ENCODE measurements around the gene LMF1. TPM values are rescaled to one million over a fixed set of nuclear protein-coding genes. Genes with fewer than 3 reads are reported as not detected.

LMF1 gene
- total RNA-seq, 6 donors from 2014 or later = 20.3 to 147 (median 28.2) TPM

- 67 to 68% methylated on average over 26 to 28 of the region's 41 CpGs for WGBS, 2 donors
- Histone ChIP-seq H3K4me3 (no peak overlapping the region), H3K9me3 (no peaks in the 10 kb centered on the region), H3K27me3 (no peaks in the 10 kb centered on the region), H3K4me1 (no peaks in the 10 kb centered on the region), H3K27ac (no peak overlapping the region), H3K36me3 (no peaks in the 10 kb centered on the region)
- ATAC-seq (ENCODE audit: low FRiP score in 2 of 2) (no peak), DNase-seq (peak in 1 of 2 donors; percentile 76)
- no peak for TF ChIP-seq EP300 (IDR thresholded peaks at IDR 0.05)
- no peak for TF ChIP-seq POLR2AphosphoS5 (IDR thresholded peaks at IDR 0.05)
- no peak for TF ChIP-seq POLR2A (IDR thresholded peaks at IDR 0.05)
- TF ChIP-seq, protein P1, sequence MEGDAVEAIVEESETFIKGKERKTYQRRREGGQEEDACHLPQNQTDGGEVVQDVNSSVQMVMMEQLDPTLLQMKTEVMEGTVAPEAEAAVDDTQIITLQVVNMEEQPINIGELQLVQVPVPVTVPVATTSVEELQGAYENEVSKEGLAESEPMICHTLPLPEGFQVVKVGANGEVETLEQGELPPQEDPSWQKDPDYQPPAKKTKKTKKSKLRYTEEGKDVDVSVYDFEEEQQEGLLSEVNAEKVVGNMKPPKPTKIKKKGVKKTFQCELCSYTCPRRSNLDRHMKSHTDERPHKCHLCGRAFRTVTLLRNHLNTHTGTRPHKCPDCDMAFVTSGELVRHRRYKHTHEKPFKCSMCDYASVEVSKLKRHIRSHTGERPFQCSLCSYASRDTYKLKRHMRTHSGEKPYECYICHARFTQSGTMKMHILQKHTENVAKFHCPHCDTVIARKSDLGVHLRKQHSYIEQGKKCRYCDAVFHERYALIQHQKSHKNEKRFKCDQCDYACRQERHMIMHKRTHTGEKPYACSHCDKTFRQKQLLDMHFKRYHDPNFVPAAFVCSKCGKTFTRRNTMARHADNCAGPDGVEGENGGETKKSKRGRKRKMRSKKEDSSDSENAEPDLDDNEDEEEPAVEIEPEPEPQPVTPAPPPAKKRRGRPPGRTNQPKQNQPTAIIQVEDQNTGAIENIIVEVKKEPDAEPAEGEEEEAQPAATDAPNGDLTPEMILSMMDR (IDR thresholded peaks at IDR 0.05) = no peak
Observed at GRCh38 chr16:1003391-1004347, 32.9 kb upstream of the LMF1 start.

GRCh38 chr16:1002399-1003166, 31.8 kb upstream of the LMF1 start:
- TF ChIP-seq POLR2AphosphoS5 (IDR thresholded peaks at IDR 0.05) (no peak), EP300 (IDR thresholded peaks at IDR 0.05) (no peak), POLR2A (IDR thresholded peaks at IDR 0.05) (no peak)
- TF ChIP-seq, protein P1 (IDR thresholded peaks at IDR 0.05) = no peak
- DNase-seq = peak in 1 of 2 donors; percentile 72
- H3K9me3 ChIP-seq = no peaks in the 10 kb centered on the region
- H3K27me3 ChIP-seq = no peaks in the 10 kb centered on the region
- H3K4me1 ChIP-seq = peaks cover 0 to 6% (median 6%) of the 10 kb centered on the region in 4 donors
- 83 to 90% methylated on average over 27 to 40 of the region's 46 CpGs for WGBS, 2 donors
- no peak overlapping the region for H3K4me3 ChIP-seq
- peak in 1 of 2 donors; percentile 31 for ATAC-seq (ENCODE audit: low FRiP score in 2 of 2)
- H3K27ac ChIP-seq = no peak overlapping the region
- H3K36me3 ChIP-seq = no peaks in the 10 kb centered on the region

DNA sequence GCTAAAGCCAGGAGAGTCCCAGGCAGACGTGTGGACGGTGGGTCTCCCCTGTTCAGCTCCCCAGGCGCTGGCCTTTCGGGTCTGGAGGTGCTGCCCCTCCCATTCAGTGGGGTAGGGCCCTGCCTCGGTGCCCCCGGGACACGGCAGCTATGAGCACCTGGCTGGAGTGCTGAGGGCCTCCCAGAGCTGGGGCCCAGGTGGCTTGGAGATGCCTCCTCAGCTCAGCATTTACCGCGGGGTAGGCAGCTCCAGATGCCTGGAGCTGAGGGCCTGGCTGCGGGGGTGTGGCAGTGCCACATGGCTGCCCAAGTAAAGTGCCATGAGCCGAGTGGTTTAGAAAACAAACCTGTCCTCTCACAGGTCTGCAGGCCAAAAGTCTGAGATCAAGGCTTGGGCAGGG, 30.3 kb upstream of the LMF1 start:
- Histone ChIP-seq H3K36me3 (no peaks in the 10 kb centered on the region), H3K27ac (no peak overlapping the region), H3K27me3 (no peaks in the 10 kb centered on the region), H3K4me1 (peaks cover 0 to 12% (median 9%) of the 10 kb centered on the region in 4 donors), H3K4me3 (no peak overlapping the region), H3K9me3 (no peaks in the 10 kb centered on the region)
- TF ChIP-seq EP300 (IDR thresholded peaks at IDR 0.05) (no peak), POLR2AphosphoS5 (IDR thresholded peaks at IDR 0.05) (no peak), POLR2A (IDR thresholded peaks at IDR 0.05) (no peak)
- TF ChIP-seq, protein P1 (IDR thresholded peaks at IDR 0.05) = no peak
- 91% methylated on average over 5 of the region's 11 CpGs; no CpG with 5 or more reads in 1 of the 2 donors for WGBS, 2 donors
- ATAC-seq (ENCODE audit: low FRiP score in 2 of 2) (no peak), DNase-seq (peak in 1 of 2 donors; percentile 44)

DNA sequence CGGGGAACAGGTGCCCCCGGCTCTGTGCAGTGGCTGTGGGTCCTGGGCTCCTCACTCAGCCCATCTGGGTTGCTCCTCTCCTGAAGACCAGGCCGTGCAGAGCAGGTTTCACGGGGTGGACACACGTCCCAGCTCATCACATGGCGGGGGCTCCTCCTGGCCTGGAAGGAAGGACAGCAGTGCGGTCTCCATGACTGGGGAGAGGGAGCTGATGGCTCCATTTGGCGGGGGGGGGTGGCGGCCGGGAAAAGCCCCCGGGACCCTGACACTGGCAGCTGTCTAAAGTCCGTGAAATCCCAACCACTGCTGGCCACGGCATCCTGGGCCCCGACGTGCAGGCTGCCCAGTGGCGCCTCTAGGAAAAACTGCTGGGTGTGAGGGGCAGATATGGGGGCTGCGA, 29.8 kb upstream of the LMF1 start:
- WGBS, 2 donors = 79 to 84% methylated on average over 8 to 17 of the region's 17 CpGs
- no peak for ATAC-seq (ENCODE audit: low FRiP score in 2 of 2)
- no peaks in the 10 kb centered on the region for H3K36me3 ChIP-seq
- TF ChIP-seq POLR2A (IDR thresholded peaks at IDR 0.05) = no peak
- no peak for TF ChIP-seq POLR2AphosphoS5 (IDR thresholded peaks at IDR 0.05)
- TF ChIP-seq, protein P1 (IDR thresholded peaks at IDR 0.05) = no peak
- TF ChIP-seq EP300 (IDR thresholded peaks at IDR 0.05) = no peak
- DNase-seq = peak in 1 of 2 donors; percentile 63
- H3K27ac ChIP-seq = no peak overlapping the region
- no peaks in the 10 kb centered on the region for H3K27me3 ChIP-seq
- peaks cover 0 to 4% (median 0%) of the 10 kb centered on the region in 4 donors for H3K9me3 ChIP-seq
- no peak overlapping the region for H3K4me3 ChIP-seq
- peaks cover 0 to 12% (median 9%) of the 10 kb centered on the region in 4 donors for H3K4me1 ChIP-seq

Measured in upper lobe of left lung (tissue), 6 donors.